MM.1S (cell line): ENCODE results near the gene GIPR.

ENCODE experiments used
- DNase-seq: peaks from one replicate; pipeline ENCODE4 v3.0.0-alpha.2; 2015
- H2AFZ ChIP-seq: fragments of 300-600 bp; sonication (generic); 2 replicates; pipeline ENCODE4 v1.6.0; 2016; ENCODE audit warnings: antibody characterized with exemption, low read length
- H3F3A ChIP-seq: fragments of 300-600 bp; sonication (generic); 2 replicates; pipeline ENCODE4 v1.6.1; 2016; ENCODE audit warnings: mild to moderate bottlenecking, antibody characterized with exemption, low read length, moderate library complexity, mixed read lengths; ENCODE audit not compliant: insufficient read depth
- H3K27ac ChIP-seq: fragments of 300-600 bp; sonication (generic); 2 replicates; pipeline ENCODE4 v1.5.1; 2016; ENCODE audit warnings: mild to moderate bottlenecking, low read length
- H3K27me3 ChIP-seq: fragments of 300-600 bp; sonication (generic); replicated peaks from 2 replicates; pipeline ENCODE4 v1.6.0; 2016; ENCODE audit warnings: low read length; ENCODE audit not compliant: insufficient read depth
- H3K36me3 ChIP-seq: fragments of 300-600 bp; sonication (generic); replicated peaks from 2 replicates; pipeline ENCODE4 v1.6.1; 2016; ENCODE audit warnings: mild to moderate bottlenecking, low read length, mixed read lengths; ENCODE audit not compliant: insufficient read depth
- H3K4me1 ChIP-seq: fragments of 300-600 bp; sonication (generic); 2 replicates; pipeline ENCODE4 v1.6.1; 2016; ENCODE audit warnings: low read length, mixed read lengths
- H3K4me2 ChIP-seq: fragments of 300-600 bp; sonication (generic); 2 replicates; pipeline ENCODE4 v1.6.0; 2016; ENCODE audit warnings: low read depth, low read length
- H3K4me3 ChIP-seq: fragments of 300-600 bp; sonication (generic); 2 replicates; pipeline ENCODE4 v1.5.1; 2016; ENCODE audit warnings: low read length, mixed read lengths
- H3K79me2 ChIP-seq: fragments of 300-600 bp; sonication (generic); 2 replicates; pipeline ENCODE4 v1.6.1; 2016; ENCODE audit warnings: mixed run types, low read length, mixed read lengths
- H3K9ac ChIP-seq: fragments of 300-600 bp; sonication (generic); 2 replicates; pipeline ENCODE4 v1.6.1; 2016; ENCODE audit warnings: low read length, mixed read lengths
- H3K9me2 ChIP-seq: fragments of 300-600 bp; sonication (generic); replicated peaks from 2 replicates; pipeline ENCODE4 v1.6.1; 2016; ENCODE audit warnings: mild to moderate bottlenecking, low read length, mixed read lengths; ENCODE audit not compliant: insufficient read depth
- H3K9me3 ChIP-seq: fragments of 300-600 bp; sonication (generic); replicated peaks from 2 replicates; pipeline ENCODE4 v1.6.1; 2016; ENCODE audit warnings: mild to moderate bottlenecking, low read length, mixed read lengths; ENCODE audit not compliant: insufficient read depth
- H4K20me1 ChIP-seq: fragments of 300-600 bp; sonication (generic); 2 replicates; pipeline ENCODE4 v1.6.1; 2016; ENCODE audit warnings: mild to moderate bottlenecking, low read length, moderate library complexity, mixed read lengths; ENCODE audit not compliant: insufficient read depth
- CTCF ChIP-seq: fragments of 300-600 bp; sonication (generic); IDR thresholded peaks from 2 replicates; pipeline ENCODE4 v1.5.1; 2016; ENCODE audit warnings: antibody characterized with exemption, low read length, mixed read lengths
- EZH2 ChIP-seq: fragments of 300-600 bp; sonication (generic); optimal IDR thresholded peaks from 2 replicates; pipeline ENCODE3; 2017; ENCODE audit warnings: low read depth, mild to moderate bottlenecking, antibody characterized with exemption, low read length, mixed read lengths
- EZH2phosphoT487 ChIP-seq: fragments of 300-600 bp; sonication (generic); IDR thresholded peaks from 2 replicates; pipeline ENCODE4 v1.6.1; 2018; ENCODE audit warnings: antibody characterized with exemption, low read length

The GIPR gene

GRCh38 chr19:45729800-45730290 lies 61.8 kb downstream of the GIPR start:
- Histone ChIP-seq H3K36me3 (no peaks in the 10 kb centered on the region), H3K4me3 (peak overlapping the region; percentile 89), H3K4me2 (peak overlapping the region; percentile 72), H3K9me3 (no peaks in the 10 kb centered on the region), H3K9me2 (no peaks in the 10 kb centered on the region), H3K27ac (no peak overlapping the region), H3K79me2 (peaks cover 59% of the 10 kb centered on the region), H3F3A (no peaks in the 10 kb centered on the region), H4K20me1 (no peaks in the 10 kb centered on the region), H2AFZ (no peak overlapping the region), H3K9ac (peak overlapping the region; percentile 82; the same call in 1 of the 2 replicates), H3K4me1 (0 out of 2 replicates have a peak, but pooled peaks cover 4% of the 10 kb centered on the region), H3K27me3 (no peaks in the 10 kb centered on the region)
- TF ChIP-seq EZH2 (no peak), CTCF (no peak), EZH2phosphoT487 (no peak)
- no peak for DNase-seq

GRCh38 chr19:45730368-45731288 lies 62.6 kb downstream of the GIPR start, which contains the start of gene FBXO46:
Gene FBXO46 (minus strand): TSS chr19:45730896. CDS start chr19:45713495, 17,401 bp downstream.
- Histone ChIP-seq H3K36me3 (no peaks in the 10 kb centered on the region), H3K9me2 (no peaks in the 10 kb centered on the region), H3F3A (no peaks in the 10 kb centered on the region), H3K9me3 (no peaks in the 10 kb centered on the region), H3K27ac (no peak within 1 kb of the TSS; the same call in 1 of the 2 replicates), H3K79me2 (peaks cover 51% of the 10 kb centered on the region), H3K27me3 (no peaks in the 10 kb centered on the region), H3K9ac (peak within 1 kb of the TSS; percentile 82), H3K4me2 (peak within 1 kb of the TSS; percentile 79), H4K20me1 (no peaks in the 10 kb centered on the region), H3K4me1 (0 out of 2 replicates have a peak, but pooled peaks cover 4% of the 10 kb centered on the region), H2AFZ (peak within 1 kb of the TSS; percentile 91), H3K4me3 (peak within 1 kb of the TSS; percentile 89)
- peak; percentile 96 for DNase-seq
- TF ChIP-seq EZH2phosphoT487 = no peak
- TF ChIP-seq CTCF = peak; percentile 34
